Cardiac fibroblast (primary cell): ENCODE results near the gene BAIAP3.

Source experiments
- DNase-seq, 2 donors: peaks; one replicate each; pipeline versions ENCODE4 v3.0.0 to v3.0.0-alpha.2; 2010; ENCODE audit warnings: low read depth in 2 of 2
- H3K4me3 ChIP-seq, 2 donors: replicated peaks in 1 of 2; 1 replicate in 1 of 2; 2 replicates in 1 of 2; pipeline ENCODE4 v1.5.1; 2011; ENCODE audit warnings: low read depth in 2 of 2, low read length in 2 of 2, mild to moderate bottlenecking in 2 of 2, moderate library complexity in 1 of 2
- CTCF ChIP-seq: IDR thresholded peaks from one replicate; pipeline ENCODE4 v1.5.1; 2011; ENCODE audit warnings: low read depth, mild to moderate bottlenecking, low read length, inconsistent platforms

The BAIAP3 gene

GRCh38 chr16:1345087-1345486 lies 11.6 kb downstream of the BAIAP3 start:
- no peak overlapping the region for H3K4me3 ChIP-seq
- no peak for TF ChIP-seq CTCF
- no peak for DNase-seq

GRCh38 chr16:1345651-1346421 lies 12.4 kb downstream of the BAIAP3 start:
- DNase-seq: no peak
- no peak overlapping the region for H3K4me3 ChIP-seq
- TF ChIP-seq CTCF: no peak

DNA sequence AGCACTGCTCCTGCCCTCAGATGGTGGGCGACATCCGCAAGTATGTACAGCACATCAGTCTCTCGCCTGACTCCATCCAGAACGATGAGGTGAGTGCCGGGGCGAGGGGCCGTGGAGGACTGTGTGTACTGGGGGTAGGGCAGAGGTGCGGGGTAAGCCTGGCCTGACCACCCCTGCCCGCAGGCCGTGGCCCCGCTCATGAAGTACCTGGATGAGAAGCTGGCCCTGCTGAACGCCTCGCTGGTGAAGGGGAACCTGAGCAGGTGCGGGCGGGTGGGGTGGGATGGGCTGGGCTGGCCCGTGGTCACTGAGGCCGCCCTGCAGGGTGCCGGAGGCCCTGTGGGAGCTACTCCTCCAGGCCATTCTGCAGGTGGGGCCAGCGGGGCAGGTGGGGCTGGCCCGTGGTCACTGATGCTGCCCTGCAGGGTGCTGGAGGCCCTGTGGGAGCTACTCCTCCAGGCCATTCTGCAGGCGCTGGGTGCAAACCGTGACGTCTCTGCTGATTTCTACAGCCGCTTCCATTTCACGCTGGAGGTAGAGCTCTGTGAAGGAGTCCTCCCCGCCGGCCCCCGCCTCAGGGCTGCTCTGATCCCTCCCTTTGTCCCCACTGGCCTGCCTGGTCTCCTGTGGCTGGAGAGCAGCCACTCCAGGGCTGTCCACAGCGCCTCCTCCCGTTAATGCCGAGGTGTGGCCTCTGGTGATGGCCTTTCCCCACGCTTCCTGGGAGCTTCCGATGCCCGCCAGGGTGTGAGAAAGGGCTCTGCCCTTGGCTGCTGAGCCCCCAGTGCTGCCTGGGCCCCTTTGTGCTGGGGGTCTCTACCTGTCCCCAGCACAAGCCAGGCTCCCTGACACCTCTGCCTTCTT lies 13.2 kb downstream of the BAIAP3 start:
- peak in 1 of 2 donors; percentile 16 for DNase-seq
- H3K4me3 ChIP-seq: no peak overlapping the region
- TF ChIP-seq CTCF: peak; percentile 32

DNA sequence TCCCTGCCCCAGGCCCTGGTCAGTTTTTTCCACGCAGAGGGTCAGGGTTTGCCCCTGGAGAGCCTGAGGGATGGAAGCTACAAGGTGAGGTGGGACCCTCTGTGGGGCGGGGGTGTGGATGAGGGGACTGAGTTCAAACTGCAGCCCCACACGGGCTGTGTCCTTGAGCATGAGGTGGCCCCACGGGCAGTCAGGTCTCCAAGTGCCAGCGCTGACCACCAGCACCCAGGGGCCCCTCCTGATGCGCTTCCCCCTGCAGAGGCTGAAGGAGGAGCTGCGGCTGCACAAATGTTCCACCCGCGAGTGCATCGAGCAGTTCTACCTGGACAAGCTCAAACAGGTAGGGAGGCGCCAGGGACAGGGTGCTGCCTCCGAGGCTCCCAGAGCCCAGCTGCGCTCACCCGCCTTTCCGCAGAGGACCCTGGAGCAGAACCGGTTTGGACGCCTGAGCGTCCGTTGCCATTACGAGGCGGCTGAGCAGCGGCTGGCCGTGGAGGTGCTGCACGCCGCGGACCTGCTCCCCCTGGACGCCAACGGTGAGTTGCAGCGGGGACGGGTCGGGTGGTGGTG lies 13.9 kb downstream of the BAIAP3 start:
- no peak for TF ChIP-seq CTCF

GRCh38 chr16:1347962-1348361 lies 14.5 kb downstream of the BAIAP3 start:
- no peak for TF ChIP-seq CTCF
- no peak for DNase-seq
- H3K4me3 ChIP-seq: no peak overlapping the region

More for the DNA sequence above, 13.9 kb downstream of the BAIAP3 start:
- H3K4me3 ChIP-seq: no peak overlapping the region
- no peak for DNase-seq

GRCh38 chr16:1348441-1348840 lies 15.0 kb downstream of the BAIAP3 start:
- TF ChIP-seq CTCF: no peak
- DNase-seq: no peak
- no peak overlapping the region for H3K4me3 ChIP-seq
